HG03135 (cell line): Measurements from ENCODE around the gene GCH1.
"Not testable (repeated sequence)": the region's sequence is repeated elsewhere in the genome, so short reads cannot be mapped to it uniquely, and the experiment has no call there.

Source experiments
- ATAC-seq: cut with Tn5 transposase; IDR thresholded peaks from one replicate; pipeline ENCODE4 v1.9.1; 2021; ENCODE audit warnings: mild to moderate bottlenecking, moderate library complexity; ENCODE audit not compliant: unreplicated experiment

The GCH1 gene, protein sequence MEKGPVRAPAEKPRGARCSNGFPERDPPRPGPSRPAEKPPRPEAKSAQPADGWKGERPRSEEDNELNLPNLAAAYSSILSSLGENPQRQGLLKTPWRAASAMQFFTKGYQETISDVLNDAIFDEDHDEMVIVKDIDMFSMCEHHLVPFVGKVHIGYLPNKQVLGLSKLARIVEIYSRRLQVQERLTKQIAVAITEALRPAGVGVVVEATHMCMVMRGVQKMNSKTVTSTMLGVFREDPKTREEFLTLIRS

DNA sequence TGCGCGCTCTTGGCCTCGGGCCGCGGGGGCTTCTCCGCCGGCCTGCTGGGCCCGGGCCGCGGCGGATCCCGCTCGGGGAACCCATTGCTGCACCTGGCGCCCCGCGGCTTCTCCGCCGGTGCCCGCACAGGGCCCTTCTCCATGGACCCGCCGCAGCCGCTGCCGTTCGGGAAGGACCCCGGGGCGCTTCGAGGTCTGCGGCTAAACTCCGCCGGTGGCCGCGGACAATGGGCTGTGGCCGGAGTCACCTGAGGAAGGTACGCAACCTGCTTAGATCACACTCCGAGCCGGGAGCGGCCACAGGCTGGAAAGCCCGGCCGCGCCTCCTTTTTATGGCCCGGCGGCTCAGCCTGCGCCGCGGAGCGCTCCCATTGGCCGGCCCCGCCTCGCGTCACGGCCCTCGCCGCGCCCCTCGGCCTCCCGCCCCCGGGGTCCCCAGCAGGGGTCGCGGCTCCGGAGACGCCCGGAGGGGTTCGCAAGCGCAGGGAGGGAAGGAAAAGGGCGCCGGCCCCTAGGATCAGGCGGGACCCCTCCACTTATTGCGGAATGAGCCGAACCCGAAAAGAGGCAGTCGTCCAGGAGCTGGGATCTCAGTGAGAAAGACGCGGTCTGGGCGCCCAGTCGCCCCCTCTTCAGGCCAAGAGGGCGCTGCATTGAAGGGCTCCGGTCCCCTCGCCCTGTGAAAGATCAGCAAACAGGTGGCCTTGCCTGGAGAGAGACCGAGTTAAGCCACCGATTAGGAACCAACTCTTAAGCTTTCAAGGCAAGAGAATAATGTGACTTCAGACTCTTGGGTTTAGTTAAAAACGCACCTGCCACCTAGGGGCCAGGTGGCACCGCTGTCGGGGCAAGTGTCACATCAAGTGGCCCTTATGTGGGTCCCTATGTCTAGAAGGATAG lies at the start of gene GCH1:
TSS of gene GCH1 (minus strand) at position 306 of the 900 bp plus-strand sequence. CDS start at position 143, 163 bp downstream.
- peak; percentile 74 for ATAC-seq

DNA sequence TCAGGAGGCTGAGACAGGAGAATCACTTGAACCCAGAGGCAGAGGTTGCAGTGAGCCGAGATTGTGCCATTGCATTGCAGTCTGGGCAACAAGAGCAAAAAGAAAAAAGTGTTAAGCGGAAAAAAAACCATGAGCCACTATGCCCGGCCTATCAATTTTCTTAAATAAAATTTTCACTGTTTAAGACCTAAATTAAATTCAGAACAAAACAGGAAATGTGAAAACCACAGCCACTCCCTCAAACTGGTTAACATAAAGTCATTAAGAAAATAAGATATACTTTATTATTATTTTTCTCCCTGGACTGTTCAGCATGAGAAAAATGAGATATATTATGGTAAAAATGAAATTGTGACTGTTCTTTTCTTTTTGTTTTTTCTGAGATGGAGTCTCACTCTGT lies 44.6 kb upstream of the GCH1 start:
- no peak for ATAC-seq

DNA sequence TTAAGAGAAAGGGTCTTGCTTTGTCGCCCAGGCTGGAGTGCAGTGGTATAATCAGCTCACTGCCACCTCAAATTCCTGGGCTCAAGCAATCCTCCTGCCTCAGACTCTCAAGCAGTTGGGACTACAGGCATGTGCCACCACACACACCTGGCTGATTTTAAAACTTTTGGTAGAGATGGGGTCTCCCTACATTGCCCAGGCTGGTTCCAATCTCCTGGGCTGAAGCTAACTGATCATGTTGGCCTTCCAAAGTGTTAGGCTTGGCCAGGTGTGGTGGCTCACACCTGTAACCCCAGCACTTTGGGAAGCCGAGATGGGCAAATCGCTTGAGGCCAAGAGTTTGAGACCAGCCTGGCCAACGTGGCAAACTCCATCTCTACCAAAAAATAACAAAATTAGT lies 43.9 kb upstream of the GCH1 start:
- no peak for ATAC-seq

DNA sequence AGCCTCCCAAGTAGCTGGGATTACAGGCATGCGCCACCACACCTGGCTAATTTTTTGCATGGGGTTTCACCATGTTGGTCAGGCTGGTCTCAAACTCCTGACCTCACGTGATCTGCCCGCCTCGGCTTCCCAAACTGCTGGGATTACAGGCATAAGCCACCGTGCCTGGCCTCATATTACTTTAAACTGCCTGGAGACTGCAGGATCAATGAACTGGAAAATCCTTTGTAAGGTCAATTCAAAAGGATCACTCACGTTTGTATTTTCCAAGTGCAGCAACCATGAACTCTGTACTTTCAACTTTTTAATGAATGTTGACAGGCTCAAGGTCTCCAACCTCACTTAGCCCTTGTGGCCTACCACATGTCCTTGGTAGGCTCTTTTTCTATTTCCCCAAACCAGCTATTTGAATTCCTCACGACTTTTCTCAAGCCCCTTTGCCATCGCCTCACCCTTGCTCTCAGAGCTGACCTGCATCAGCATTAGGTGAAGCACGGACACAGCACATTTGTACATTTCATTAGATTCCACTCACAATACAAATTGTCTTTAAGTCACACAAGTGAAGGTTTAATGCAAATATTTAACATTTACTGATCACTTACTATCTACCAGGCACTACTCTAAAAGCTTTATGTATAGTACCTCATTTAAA lies 42.2 kb upstream of the GCH1 start:
- ATAC-seq: no peak

DNA sequence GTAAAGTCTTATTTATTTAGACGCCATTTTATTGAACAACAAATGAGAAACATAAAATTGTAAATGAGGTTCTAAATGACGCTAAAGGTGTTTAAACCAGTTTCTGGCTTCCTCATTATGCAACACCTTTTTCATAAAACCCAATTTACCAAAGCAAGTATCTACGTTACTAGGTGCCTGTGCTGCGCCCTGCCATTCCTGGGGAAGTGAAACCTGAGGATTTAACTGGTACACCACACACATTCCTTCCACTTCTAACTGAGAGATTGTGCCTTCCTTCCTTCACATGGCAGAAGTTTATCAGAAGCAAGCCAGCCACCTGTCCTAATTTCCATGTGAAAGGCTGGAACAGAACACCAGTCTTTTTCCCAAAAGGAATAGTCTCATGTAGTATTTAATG lies 40.3 kb upstream of the GCH1 start:
- no peak for ATAC-seq

DNA sequence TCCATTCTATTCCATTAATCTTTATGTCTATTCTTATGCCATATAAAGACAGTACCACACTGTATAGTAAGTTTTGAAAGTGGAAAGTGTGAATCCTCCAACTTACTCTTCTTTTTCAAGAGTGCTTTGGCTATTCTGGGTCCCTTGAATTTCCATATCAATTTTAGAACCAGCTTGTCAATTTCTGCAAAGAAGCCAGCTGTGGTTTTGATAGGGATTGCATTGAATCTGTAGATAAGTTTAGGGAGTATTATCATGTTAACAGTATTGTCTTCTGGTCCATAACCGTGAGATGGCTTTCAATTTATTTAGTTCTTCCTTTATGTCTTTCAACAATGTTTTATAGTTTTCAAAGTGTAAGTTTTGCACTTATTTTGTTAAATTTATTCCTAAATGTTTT lies 34.2 kb upstream of the GCH1 start:
- no peak for ATAC-seq

DNA sequence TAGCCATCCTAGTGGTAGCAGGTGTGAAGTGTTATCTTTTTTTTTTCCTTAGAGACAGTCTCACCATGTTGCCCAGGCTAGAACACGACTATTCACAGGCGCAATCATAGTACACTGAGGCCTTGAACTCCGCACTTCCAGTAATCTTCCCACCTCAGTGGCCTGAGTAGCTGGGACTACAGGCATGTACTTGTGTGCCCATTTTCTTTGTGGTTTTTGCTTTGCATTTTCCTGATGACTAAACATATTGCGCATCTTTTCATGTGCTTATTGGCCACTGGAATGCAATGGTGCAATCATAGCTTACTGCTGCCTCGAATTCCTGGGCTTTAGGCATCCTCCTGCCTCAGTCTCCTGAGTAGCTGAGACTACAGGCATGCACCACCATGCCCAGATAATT lies 33.3 kb upstream of the GCH1 start:
- no peak for ATAC-seq

DNA sequence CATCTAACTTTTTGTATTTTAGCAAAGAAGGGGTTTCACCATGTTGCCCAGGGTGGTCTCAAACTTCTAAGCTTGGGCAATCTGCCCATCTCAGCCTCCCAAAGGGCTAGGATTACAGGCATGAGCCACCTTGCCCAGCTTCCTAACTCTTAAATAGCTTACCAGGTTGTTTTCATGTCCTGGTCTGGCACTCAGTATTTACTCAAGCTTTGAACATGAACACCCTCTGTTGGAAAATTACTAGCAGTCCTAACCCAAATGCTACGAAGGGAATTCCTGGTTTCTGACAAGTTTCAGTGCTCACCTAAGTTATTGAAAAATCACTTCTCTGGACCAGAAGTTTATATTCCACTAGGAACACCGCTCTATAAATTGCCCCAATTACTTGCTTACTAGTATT lies 32.5 kb upstream of the GCH1 start:
- ATAC-seq: no peak

DNA sequence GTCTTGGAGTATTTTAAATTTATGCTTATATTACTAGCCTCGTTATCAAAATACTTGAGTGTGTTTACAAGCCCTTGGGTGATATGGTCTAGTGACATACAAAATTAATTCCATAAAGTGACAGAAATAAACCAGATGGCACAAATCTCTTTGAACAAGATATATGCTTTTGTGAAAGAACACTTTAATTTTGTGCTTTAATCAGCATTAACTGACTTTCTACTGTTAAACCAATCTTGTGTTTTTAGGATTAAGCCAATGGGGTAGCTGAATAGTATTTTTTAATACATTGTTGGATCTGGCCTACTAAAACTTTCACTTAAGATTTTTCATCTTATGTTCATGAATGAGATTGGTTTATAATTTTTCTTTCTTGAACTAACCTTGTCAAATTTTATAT lies 30.4 kb upstream of the GCH1 start:
- no peak for ATAC-seq

DNA sequence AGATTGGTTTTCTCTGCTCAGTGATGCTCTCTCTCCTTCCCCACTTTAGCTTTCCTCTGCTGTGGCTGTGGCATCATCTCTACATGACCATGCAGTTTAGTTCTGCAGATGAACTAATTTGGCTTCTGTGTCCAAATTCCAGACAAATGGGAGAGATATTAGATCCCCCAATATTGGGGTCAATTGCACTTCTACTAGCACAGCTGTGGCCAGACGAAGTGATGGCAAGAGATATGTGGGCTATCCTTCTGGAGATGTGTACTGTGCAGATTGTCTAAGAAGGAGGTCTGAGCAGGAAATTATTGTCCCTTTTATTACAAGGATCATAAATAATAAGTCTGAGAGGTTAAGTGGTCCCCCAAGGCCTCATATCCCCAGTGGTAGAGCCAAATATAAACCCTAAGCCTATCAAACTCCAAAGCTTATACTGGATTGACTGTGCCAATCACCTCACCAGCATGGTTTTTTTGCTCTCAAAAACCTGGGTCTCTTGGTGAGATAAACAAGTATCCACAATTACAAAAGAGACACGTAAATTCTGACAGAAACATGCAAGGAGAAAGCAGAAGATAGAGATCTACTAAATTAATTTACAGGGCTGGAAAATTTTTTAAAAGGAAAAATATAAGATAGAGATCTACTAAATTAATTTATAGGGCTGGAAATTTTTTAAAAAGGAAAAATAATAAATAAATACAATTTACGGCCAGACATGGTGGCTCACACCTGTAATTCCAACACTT lies 29.1 kb upstream of the GCH1 start:
- ATAC-seq: no peak

DNA sequence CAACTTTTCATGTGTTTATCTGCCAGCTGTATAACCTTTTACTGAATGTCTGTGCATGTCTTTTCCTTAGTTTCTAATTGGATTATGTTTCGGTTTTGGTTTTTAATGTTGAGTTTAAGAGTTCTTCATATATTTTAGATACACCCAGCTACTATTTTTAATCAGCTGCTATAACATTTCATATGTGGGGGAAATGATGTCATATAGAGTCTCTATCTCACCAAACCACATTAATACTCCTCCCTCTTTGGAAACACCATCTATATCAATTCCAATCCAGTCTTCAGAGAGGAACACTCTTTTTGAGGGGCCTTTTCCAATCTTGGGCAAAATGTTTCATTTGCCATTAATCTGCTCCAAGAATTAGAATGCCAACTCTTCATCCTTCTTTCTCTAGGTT lies 28.5 kb upstream of the GCH1 start:
- no peak for ATAC-seq

DNA sequence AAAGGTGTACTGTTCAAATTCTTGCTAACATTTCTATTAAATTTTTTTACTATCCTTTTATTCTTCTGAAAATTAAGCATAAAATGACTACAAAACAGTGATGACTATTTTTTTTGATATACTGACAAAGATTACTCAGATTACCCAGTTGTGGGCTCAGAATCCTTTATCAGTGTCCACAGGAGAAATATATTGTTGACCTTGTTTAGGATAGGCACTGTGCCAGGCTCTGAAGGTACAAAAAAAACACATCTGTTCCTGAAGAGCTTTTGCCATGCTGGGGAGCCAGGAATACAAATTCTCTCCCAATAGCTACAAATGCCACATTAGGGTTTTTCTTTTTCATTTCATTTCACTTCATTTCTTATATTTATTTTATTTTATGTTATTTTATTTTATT lies 26.9 kb upstream of the GCH1 start:
- no peak for ATAC-seq

DNA sequence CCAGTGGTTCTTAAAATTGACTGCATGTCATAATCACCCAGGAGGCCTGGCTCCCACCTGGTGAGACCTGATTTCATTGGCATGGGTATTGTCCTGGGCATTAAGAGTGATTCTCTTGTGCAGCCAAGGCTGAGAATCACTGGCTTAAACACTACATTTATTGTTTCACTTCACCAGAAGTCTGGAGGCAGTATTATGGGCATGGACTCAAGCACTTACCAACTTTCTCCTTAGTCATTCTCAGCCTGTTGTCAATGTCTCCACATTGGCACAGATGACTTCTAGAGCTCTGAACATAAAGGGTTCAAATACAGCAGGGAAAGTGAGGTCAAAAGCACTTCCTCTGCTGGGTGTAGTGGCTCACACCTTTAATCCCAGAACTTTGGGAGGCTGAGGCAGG lies 25.6 kb upstream of the GCH1 start:
- ATAC-seq: no peak

DNA sequence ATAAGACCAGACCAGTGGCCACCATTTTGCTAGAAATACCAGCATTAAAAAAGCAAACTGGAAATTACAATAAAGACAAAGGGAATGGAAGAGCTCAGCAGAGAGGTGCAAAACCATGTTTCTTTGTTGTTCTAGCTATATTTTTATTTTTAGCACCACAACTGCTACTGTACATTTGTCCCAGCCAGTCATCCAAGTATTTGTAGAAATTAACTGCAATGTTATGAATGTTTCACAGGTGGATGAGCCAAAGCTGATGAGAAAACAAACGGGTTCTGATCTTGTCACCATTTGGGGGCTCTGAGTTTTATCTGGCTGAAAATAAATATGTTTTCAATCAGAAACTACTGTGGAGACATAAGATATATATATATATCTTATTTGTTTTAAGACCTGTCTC lies 24.9 kb upstream of the GCH1 start:
- no peak for ATAC-seq

DNA sequence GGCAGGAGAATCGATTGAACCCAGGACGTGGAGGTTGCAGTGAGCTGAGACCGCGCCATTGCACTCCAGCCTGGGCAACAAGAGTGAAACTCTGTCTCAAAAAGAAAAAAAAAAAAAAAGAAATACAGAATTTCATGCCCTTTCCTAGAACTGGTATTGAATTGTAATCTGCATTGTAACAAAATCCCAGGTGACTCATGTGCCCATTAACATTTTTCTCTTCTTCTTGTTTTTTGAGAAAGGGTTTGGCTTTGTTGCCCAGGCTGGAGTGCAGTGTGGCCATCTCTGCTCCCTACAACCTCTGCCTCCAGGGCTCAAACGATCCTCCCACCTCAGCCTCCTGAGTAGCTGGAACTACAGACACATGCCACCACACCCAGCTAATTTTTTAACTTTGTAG lies 23.9 kb upstream of the GCH1 start:
- not testable (repeated sequence) for ATAC-seq

DNA sequence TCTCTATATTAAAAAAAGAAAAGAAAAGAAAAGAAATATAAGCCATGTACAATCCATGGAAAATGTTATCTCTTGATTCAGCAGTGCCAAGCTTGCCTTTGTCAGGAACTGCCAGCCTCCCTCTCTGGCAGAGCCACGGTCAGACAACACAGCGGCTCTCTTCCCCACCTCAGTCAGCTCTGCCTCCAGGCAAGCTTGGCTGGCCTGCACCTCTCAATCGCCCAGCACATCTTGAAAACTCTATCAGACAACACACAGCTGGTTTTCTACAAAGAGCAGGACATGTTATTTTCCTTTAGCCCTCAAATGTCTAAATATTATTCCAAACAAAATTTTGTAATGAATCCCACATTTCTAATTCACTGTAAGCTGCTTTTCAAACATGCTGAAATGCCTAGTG lies 20.0 kb upstream of the GCH1 start:
- no peak for ATAC-seq

DNA sequence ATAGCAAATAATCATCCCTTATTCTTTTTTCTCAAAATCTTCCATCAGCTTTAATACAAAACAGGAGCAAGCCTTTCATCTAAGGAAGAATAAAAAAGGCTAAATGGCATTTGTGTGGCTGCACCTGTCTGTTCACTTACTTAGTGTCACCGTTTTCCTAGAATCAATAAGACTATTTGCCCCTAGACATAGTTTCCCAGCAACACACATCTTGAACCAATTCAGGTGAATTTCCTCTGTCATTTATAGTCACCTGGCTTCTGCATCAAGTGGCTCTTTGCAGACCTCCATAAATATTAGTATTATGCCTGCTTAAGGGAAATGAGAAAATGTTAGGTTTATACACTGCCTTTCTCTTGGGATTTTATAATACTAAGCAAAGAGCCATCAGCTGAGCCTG lies 17.4 kb upstream of the GCH1 start:
- no peak for ATAC-seq

DNA sequence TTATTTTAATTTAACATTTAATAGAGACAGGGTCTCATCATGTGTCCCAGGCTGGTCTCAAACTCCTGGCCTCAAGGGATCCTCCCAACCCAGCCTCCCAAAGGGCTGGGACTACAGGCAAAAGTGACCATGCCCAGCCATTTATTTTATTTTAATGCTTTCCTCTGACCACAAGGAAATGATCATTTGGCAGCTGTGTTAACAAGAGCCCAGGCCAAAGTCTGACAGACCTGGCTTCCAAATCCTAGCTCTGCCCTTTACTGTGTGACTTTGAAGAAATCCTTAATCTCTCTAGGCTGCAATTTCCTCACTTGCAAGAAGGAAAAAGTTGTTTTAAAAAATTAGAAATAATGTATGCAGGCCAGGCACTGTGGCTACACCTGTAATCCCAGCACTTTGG lies 16.7 kb upstream of the GCH1 start:
- no peak for ATAC-seq

DNA sequence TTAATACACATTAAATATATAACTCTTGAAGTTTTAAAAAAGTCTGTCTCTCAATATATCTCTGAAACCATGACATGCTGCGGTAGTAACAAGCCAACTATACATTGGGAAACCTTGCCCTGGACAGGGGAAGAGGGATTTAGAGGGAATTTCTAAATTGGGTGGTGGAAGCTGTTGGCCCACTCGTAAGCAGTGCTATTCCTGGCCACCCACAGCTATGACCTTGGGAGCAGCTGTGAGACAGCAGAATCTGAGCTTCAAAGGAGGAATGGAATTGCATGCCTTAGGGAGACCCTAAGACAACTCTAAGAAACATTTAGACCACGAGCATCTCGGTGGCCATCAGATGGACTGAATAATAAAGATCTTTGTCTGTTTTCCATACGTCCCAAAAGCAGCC lies 15.8 kb upstream of the GCH1 start:
- ATAC-seq: no peak

DNA sequence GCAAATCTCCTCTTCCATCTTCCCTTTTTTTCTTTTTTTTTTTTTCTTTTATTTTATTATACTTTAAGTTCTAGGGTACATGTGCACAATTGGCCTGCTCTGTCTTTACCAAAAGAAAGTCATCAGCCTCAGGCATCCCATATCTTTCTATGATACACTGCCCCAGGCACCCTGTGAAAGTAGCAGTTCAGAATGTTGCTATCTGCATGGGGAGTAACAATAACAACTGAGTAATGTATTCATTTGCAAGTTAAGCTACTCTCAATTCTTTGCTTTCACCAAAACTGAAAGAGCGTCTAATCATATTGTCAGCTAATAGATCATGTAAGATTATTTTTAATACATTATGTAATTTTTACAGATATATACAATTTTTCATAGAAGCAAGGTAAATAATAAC lies 13.5 kb upstream of the GCH1 start:
- no peak for ATAC-seq

DNA sequence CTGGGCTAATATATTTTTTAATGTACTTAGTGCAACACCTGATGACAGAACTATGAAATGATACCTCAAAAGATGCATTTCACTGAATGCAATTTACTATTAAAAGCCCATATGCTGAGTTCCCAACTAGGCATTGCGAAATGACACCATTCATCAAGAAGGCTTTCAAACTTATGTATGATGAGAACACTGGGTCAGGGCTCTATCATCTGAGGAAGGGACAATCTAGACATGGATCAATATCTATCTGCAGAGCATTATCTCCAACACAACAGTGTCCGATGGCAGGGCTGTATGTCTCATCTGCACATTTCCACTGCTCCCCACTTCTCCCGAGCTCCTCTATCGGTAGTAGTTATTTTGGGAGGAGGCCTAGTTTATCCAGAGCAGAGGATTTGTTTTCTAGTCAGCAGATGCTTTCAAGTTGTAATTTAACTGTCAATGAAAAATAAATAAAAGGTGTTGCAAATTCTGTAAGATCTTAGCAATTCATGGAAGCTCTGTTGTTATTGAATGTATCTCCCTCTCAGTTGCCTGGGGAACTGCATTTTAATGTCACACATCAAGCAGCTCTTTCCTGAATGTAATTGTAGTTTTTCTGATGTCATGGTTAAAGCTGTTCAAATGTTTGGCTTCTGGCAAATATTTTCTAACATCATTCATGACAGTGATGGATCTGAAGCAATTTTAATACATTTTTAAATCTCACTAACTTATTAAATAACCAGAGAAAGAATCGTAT lies 7.4 kb upstream of the GCH1 start:
- ATAC-seq: no peak
